ENCODE results near the gene TRIM54.
"Not testable (repeated sequence)": the region's sequence is repeated elsewhere in the genome, so short reads cannot be mapped to it uniquely, and the experiment has no call there.

Gene TRIM54

DNA sequence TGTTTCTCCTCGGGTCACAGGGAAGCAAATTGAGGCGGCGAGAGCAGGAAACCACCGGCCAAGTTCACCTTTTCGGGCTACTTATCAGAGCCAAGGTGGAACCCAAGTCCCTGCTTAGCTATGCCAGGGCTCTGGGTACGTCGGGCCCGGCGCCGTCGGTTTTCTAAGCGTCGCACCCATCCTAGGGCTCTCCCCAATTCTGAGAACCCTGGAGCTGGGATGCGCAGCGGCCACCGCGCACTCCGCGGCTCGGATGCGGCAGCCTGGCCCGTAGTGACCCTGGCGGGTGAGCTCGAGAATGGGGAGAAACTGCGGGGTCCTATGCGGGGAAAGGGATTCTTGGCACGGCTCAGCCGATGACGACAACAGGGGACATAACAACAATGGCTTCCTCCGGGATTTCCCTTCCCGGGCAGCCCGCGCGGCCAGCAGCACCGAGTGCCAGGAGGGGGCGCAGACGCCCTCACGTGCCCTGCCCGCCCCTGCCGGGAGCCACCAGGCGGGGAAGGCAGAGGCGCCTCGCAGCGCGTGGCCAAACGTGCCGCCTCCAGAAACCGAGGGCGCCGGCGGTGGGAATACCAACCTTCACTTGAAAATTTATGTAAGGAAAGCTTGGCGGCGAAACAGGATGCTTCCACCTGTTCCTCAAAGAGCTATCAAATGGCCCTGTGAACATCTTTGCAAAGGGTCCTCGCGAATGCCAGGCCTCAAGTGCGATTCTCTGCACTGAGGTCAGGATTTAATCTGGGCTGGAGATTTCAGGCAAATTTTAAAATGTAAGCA is 17.3 kb upstream of the TRIM54 start:
- H3K4me2 ChIP-seq (ENCODE audit: low read length) = peak overlapping the region; percentile 68
- TF ChIP-seq, protein P1, sequence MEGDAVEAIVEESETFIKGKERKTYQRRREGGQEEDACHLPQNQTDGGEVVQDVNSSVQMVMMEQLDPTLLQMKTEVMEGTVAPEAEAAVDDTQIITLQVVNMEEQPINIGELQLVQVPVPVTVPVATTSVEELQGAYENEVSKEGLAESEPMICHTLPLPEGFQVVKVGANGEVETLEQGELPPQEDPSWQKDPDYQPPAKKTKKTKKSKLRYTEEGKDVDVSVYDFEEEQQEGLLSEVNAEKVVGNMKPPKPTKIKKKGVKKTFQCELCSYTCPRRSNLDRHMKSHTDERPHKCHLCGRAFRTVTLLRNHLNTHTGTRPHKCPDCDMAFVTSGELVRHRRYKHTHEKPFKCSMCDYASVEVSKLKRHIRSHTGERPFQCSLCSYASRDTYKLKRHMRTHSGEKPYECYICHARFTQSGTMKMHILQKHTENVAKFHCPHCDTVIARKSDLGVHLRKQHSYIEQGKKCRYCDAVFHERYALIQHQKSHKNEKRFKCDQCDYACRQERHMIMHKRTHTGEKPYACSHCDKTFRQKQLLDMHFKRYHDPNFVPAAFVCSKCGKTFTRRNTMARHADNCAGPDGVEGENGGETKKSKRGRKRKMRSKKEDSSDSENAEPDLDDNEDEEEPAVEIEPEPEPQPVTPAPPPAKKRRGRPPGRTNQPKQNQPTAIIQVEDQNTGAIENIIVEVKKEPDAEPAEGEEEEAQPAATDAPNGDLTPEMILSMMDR (IDR thresholded peaks at IDR 0.05) = peak; percentile 70
- H3K4me3 ChIP-seq (ENCODE audit: low read depth, low read length) = peak overlapping the region; percentile 20
- no peaks in the 10 kb centered on the region for H3K36me3 ChIP-seq (ENCODE audit: control insufficient read depth, insufficient read depth, low read length)
- H2AFZ ChIP-seq = peak overlapping the region; percentile 84
- no peaks in the 10 kb centered on the region for H3K79me2 ChIP-seq
- H3K9ac ChIP-seq = no peak overlapping the region
- no peaks in the 10 kb centered on the region for H3K27me3 ChIP-seq (ENCODE audit: control insufficient read depth, insufficient read depth, low read length)
- H3K9me3 ChIP-seq (ENCODE audit: control insufficient read depth, low read length) = no peaks in the 10 kb centered on the region
- no peak overlapping the region for H3K27ac ChIP-seq
- H3K4me1 ChIP-seq = peaks cover 5% of the 10 kb centered on the region

DNA sequence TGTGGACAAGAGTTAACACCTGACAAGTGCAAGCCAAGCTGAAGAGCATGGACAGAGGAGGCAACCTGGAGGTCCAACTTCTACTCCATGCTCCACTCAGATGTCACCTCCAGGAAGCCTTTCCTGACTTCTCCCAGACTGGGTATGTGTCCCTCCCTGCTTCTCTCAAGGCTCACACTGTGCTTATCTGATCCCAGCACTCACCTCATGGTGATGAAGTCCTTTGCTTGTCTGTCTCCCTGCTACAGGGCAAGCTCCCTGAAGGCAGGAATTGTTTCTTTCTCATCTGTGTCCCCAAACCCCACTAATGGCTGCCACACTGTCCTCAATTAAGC is 16.7 kb upstream of the TRIM54 start:
- H3K4me2 ChIP-seq (ENCODE audit: low read length) = no peak overlapping the region
- H3K4me1 ChIP-seq = peaks cover 5% of the 10 kb centered on the region
- peak overlapping the region; percentile 10 for H3K4me3 ChIP-seq (ENCODE audit: low read depth, low read length)
- no peak overlapping the region for H3K9ac ChIP-seq
- no peaks in the 10 kb centered on the region for H3K27me3 ChIP-seq (ENCODE audit: control insufficient read depth, insufficient read depth, low read length)
- no peaks in the 10 kb centered on the region for H3K79me2 ChIP-seq
- TF ChIP-seq, protein P1 (IDR thresholded peaks at IDR 0.05) = no peak
- no peak overlapping the region for H3K27ac ChIP-seq
- no peaks in the 10 kb centered on the region for H3K36me3 ChIP-seq (ENCODE audit: control insufficient read depth, insufficient read depth, low read length)
- H2AFZ ChIP-seq = no peak overlapping the region
- H3K9me3 ChIP-seq (ENCODE audit: control insufficient read depth, low read length) = no peaks in the 10 kb centered on the region

DNA sequence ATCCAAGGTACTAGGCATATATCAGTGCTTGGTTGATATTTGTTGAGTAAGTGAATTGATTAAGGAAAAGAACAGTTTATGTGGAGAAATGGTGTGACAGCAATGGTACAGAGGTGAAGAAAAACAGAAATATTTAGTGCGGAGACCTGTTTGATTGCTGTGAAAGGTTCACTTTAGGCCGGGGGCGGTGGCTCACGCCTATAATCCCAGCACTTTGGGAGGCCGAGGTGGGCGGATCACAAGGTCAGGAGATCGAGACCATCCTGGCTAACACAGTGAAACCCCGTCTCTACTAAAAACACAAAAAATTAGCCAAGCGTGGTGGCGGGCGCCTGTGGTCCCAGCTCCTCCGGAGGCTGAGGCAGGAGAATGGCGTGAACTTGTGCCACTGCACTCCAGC is 13.9 kb upstream of the TRIM54 start:
- not testable (repeated sequence) for H3K4me3 ChIP-seq (ENCODE audit: low read depth, low read length); H3K27ac ChIP-seq; H3K27me3 ChIP-seq (ENCODE audit: control insufficient read depth, insufficient read depth, low read length); H3K9ac ChIP-seq; H3K4me1 ChIP-seq; H3K4me2 ChIP-seq (ENCODE audit: low read length); H3K79me2 ChIP-seq; H3K9me3 ChIP-seq (ENCODE audit: control insufficient read depth, low read length); H3K36me3 ChIP-seq (ENCODE audit: control insufficient read depth, insufficient read depth, low read length); H2AFZ ChIP-seq

DNA sequence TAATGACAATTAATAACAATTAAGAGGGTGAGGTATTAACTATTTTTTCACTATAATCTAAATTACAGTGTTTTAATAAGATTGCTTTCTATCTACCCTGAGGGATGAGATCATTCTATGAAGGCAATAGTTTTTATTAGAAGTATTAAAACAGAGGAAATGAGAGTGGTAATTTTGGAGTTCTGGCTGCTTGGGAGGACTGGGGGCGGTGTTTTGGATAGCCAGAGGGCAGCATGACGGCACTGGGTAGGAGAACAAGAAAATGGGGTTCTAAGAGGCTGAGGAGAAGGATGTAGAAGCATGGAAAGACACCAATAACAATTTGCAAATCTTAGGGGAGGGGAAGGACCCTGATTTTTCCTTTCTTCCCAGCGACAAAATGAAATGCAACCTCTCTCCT is 12.1 kb upstream of the TRIM54 start:
- Histone ChIP-seq H3K9ac (no peak overlapping the region), H3K9me3 (ENCODE audit: control insufficient read depth, low read length) (no peaks in the 10 kb centered on the region), H2AFZ (no peak overlapping the region), H3K79me2 (no peaks in the 10 kb centered on the region), H3K27ac (no peak overlapping the region), H3K4me2 (ENCODE audit: low read length) (no peak overlapping the region), H3K27me3 (ENCODE audit: control insufficient read depth, insufficient read depth, low read length) (no peaks in the 10 kb centered on the region), H3K4me1 (no peaks in the 10 kb centered on the region), H3K4me3 (ENCODE audit: low read depth, low read length) (no peak overlapping the region), H3K36me3 (ENCODE audit: control insufficient read depth, insufficient read depth, low read length) (no peaks in the 10 kb centered on the region)
- TF ChIP-seq, protein P1 (IDR thresholded peaks at IDR 0.05) = no peak

DNA sequence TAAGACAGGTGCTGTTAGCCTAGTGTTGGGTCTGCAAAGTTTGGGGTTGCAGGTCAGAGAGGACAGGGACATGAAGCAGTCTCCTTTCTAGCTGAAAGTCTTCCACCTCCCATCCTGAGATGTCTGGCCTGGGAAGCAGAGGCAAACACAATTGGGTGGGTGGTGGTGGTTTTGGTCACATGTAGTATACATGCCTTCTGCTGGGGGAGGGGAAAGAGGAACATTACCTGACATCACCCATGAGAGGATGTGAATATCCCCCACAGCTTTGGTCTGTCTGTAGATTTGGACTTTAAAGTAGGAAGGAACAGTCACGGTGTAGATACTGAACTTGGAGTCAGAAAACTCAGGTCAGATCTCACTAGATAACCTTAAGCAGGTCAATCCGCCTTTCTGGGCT is 11.6 kb upstream of the TRIM54 start:
- Histone ChIP-seq H3K27ac (no peak overlapping the region), H3K27me3 (ENCODE audit: control insufficient read depth, insufficient read depth, low read length) (no peaks in the 10 kb centered on the region), H3K4me2 (ENCODE audit: low read length) (no peak overlapping the region), H2AFZ (no peak overlapping the region), H3K9me3 (ENCODE audit: control insufficient read depth, low read length) (no peaks in the 10 kb centered on the region), H3K9ac (no peak overlapping the region), H3K4me3 (ENCODE audit: low read depth, low read length) (no peak overlapping the region), H3K79me2 (no peaks in the 10 kb centered on the region), H3K36me3 (ENCODE audit: control insufficient read depth, insufficient read depth, low read length) (no peaks in the 10 kb centered on the region), H3K4me1 (no peaks in the 10 kb centered on the region)
- TF ChIP-seq, protein P1 (IDR thresholded peaks at IDR 0.05) = no peak

Measured in parathyroid adenoma (tissue), 2 donors.